Hepatocyte (in vitro differentiated cells): ENCODE data around the gene ABCD3. TPM values are rescaled to one million over a fixed set of nuclear protein-coding genes. Genes with fewer than 3 reads are reported as not detected.

Experiments
- DNase-seq: peaks from one replicate; pipeline ENCODE4 v3.0.0-alpha.2; 2016; ENCODE audit warnings: low spot score
- H2AFZ ChIP-seq: fragments of 200-600 bp; sonication (generic); 2 replicates; pipeline ENCODE4 v1.6.0; 2016; ENCODE audit warnings: antibody characterized with exemption, mild to moderate bottlenecking
- H3K27ac ChIP-seq: fragments of 200-600 bp; sonication (generic); 2 replicates; pipeline ENCODE4 v1.5.1; 2016; ENCODE audit warnings: mild to moderate bottlenecking
- H3K27me3 ChIP-seq: fragments of 200-600 bp; sonication (generic); 2 replicates; pipeline ENCODE4 v1.6.1; 2016
- H3K36me3 ChIP-seq: fragments of 200-600 bp; sonication (generic); replicated peaks from 2 replicates; pipeline ENCODE4 v1.5.1; 2016; ENCODE audit warnings: low read depth; ENCODE audit not compliant: insufficient read depth
- H3K4me1 ChIP-seq: fragments of 200-600 bp; sonication (generic); 2 replicates; pipeline ENCODE4 v1.5.1; 2016; ENCODE audit warnings: mild to moderate bottlenecking, moderate library complexity; ENCODE audit not compliant: insufficient read depth
- H3K4me2 ChIP-seq: fragments of 200-600 bp; sonication (generic); 2 replicates; pipeline ENCODE4 v1.6.0; 2016
- H3K4me3 ChIP-seq: fragments of 200-600 bp; sonication (generic); 2 replicates; pipeline ENCODE4 v1.5.1; 2016; ENCODE audit warnings: mild to moderate bottlenecking
- H3K79me2 ChIP-seq: fragments of 200-600 bp; sonication (generic); 2 replicates; pipeline ENCODE4 v1.6.0; 2017; ENCODE audit warnings: mild to moderate bottlenecking
- H3K9me2 ChIP-seq: fragments of 200-600 bp; sonication (generic); replicated peaks from 2 replicates; pipeline ENCODE4 v1.6.0; 2017; ENCODE audit warnings: mild to moderate bottlenecking; ENCODE audit not compliant: insufficient read depth
- H3K9me3 ChIP-seq: fragments of 200-600 bp; sonication (generic); 2 replicates; pipeline ENCODE4 v1.5.1; 2016; ENCODE audit warnings: low read depth, mild to moderate bottlenecking
- H4K20me1 ChIP-seq: fragments of 200-600 bp; sonication (generic); 2 replicates; pipeline ENCODE4 v1.6.0; 2016; ENCODE audit warnings: mild to moderate bottlenecking; ENCODE audit not compliant: insufficient read depth, poor library complexity, severe bottlenecking
- EZH2 ChIP-seq: fragments of 200-600 bp; sonication (generic); IDR thresholded peaks from 2 replicates; pipeline ENCODE4 v1.6.1; 2016; ENCODE audit warnings: antibody characterized with exemption, mild to moderate bottlenecking, borderline replicate concordance
- EZH2phosphoT487 ChIP-seq: fragments of 200-600 bp; sonication (generic); IDR thresholded peaks from one replicate; pipeline ENCODE4 v1.6.1; 2018; ENCODE audit warnings: antibody characterized with exemption, mild to moderate bottlenecking, low read depth, moderate library complexity; ENCODE audit not compliant: unreplicated experiment, severe bottlenecking
- WGBS: methylation state at CpG from one replicate; pipeline ENCODE4 v1.1.6; 2016; ENCODE audit warnings: low lambda C conversion rate; ENCODE audit errors: missing lambda C conversion rate; 5-methylcytosine and 5-hydroxymethylcytosine counted together
- polyA plus RNA-seq: library from polyadenylated mRNA; unstranded; fragments of >200 nt; fragmentation: Nextera tagmentation; extraction: Ambion mirVana; gene quantifications from 2 replicates; pipeline ENCODE4 v1.2.1, GENCODE V29; 2016
- total RNA-seq: library from RNA; depleted of rRNA; stranded (reverse); fragments of >200 nt; gene quantifications from 2 replicates; pipeline ENCODE4 v1.2.3, GENCODE V29; 2014
- TF ChIP-seq, protein P1 (sequence below): fragments of 200-600 bp; sonication (generic); IDR thresholded peaks from 2 replicates; pipeline ENCODE4 v1.5.1; 2016; ENCODE audit warnings: antibody characterized with exemption, mild to moderate bottlenecking; ENCODE audit not compliant: poor library complexity

The ABCD3 gene
- total and polyA plus RNA-seq, 2 experiments from 2014 or later: 50.7 to 96.4 TPM

DNA sequence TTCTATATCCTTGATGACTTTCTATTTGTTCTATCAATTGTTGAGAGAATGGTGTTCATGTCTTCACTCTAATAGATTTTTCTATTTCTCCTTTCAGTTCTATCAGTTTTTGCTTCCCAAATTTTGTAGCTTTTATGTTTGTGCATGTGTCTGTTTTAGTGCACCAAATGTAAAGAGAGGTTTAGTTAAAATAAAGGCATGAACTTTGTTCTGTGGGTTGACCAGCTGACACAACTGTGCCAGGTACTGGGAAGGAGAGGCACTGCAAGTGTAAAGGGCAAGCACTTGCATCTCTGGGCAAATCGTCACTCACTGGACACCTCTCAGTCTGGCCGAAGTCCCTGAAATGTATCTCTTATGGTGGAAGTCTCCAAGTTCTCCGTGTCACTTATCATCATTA is 38.6 kb upstream of the ABCD3 start:
- Histone ChIP-seq H4K20me1 (no peaks in the 10 kb centered on the region), H3K36me3 (no peaks in the 10 kb centered on the region), H3K4me3 (no peak overlapping the region), H3K9me3 (no peaks in the 10 kb centered on the region), H3K27me3 (no peaks in the 10 kb centered on the region), H3K79me2 (no peaks in the 10 kb centered on the region), H3K27ac (no peak overlapping the region), H3K4me1 (peaks cover 2% of the 10 kb centered on the region), H3K9me2 (no peaks in the 10 kb centered on the region), H2AFZ (no peak overlapping the region), H3K4me2 (no peak overlapping the region)
- TF ChIP-seq EZH2phosphoT487 (no peak), EZH2 (no peak)
- TF ChIP-seq, protein P1, sequence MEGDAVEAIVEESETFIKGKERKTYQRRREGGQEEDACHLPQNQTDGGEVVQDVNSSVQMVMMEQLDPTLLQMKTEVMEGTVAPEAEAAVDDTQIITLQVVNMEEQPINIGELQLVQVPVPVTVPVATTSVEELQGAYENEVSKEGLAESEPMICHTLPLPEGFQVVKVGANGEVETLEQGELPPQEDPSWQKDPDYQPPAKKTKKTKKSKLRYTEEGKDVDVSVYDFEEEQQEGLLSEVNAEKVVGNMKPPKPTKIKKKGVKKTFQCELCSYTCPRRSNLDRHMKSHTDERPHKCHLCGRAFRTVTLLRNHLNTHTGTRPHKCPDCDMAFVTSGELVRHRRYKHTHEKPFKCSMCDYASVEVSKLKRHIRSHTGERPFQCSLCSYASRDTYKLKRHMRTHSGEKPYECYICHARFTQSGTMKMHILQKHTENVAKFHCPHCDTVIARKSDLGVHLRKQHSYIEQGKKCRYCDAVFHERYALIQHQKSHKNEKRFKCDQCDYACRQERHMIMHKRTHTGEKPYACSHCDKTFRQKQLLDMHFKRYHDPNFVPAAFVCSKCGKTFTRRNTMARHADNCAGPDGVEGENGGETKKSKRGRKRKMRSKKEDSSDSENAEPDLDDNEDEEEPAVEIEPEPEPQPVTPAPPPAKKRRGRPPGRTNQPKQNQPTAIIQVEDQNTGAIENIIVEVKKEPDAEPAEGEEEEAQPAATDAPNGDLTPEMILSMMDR: no peak
- DNase-seq: no peak
- WGBS: 88% methylated on average over 3 of the region's 3 CpGs

DNA sequence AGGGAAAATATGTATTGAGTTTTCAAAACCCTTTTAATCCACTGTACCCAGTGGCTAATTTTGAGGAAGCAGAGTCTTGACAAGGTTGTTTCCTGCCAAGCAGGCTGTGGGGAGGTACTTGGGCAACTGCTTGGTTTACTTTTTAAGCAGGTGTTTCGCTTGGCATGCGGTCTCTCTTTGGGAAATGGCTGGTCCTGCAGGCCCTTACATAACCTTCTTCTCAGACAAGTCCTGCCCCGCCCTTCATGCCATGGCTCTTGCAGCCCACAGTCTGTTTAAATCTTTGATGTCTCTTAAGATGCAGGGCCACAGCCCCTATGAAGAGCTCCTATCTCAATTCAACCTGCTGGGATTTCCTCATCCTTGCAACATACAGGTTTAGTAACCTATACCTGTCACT is 36.0 kb upstream of the ABCD3 start:
- H3K27me3 ChIP-seq: no peaks in the 10 kb centered on the region
- no peak overlapping the region for H2AFZ ChIP-seq
- no peaks in the 10 kb centered on the region for H4K20me1 ChIP-seq
- no peak overlapping the region for H3K4me3 ChIP-seq
- 90% methylated on average over 3 of the region's 3 CpGs for WGBS
- H3K27ac ChIP-seq: no peak overlapping the region
- H3K9me2 ChIP-seq: no peaks in the 10 kb centered on the region
- no peak for TF ChIP-seq EZH2phosphoT487
- TF ChIP-seq, protein P1: no peak
- no peak for TF ChIP-seq EZH2
- H3K4me1 ChIP-seq: peaks cover 19% of the 10 kb centered on the region
- no peaks in the 10 kb centered on the region for H3K36me3 ChIP-seq
- H3K4me2 ChIP-seq: no peak overlapping the region
- no peaks in the 10 kb centered on the region for H3K79me2 ChIP-seq
- DNase-seq: no peak
- H3K9me3 ChIP-seq: no peaks in the 10 kb centered on the region

GRCh38 chr1:94383966-94384408 is 34.2 kb upstream of the ABCD3 start:
- H2AFZ ChIP-seq: no peak overlapping the region
- no peak for TF ChIP-seq EZH2
- no peak for TF ChIP-seq EZH2phosphoT487
- TF ChIP-seq, protein P1: no peak
- WGBS: 46% methylated on average over 4 of the region's 4 CpGs
- H3K36me3 ChIP-seq: no peaks in the 10 kb centered on the region
- no peaks in the 10 kb centered on the region for H3K79me2 ChIP-seq
- no peaks in the 10 kb centered on the region for H3K27me3 ChIP-seq
- no peaks in the 10 kb centered on the region for H3K9me3 ChIP-seq
- H4K20me1 ChIP-seq: no peaks in the 10 kb centered on the region
- peak; percentile 82 for DNase-seq
- peak overlapping the region; percentile 65 for H3K4me2 ChIP-seq
- H3K27ac ChIP-seq: peak overlapping the region; percentile 94
- no peaks in the 10 kb centered on the region for H3K9me2 ChIP-seq
- H3K4me3 ChIP-seq: no peak overlapping the region
- H3K4me1 ChIP-seq: peaks cover 23% of the 10 kb centered on the region
